Esophagus muscularis mucosa (tissue), 4 donors: Measurements from ENCODE around the gene SLC7A14. TPM values are rescaled to one million over a fixed set of nuclear protein-coding genes. Genes with fewer than 3 reads are reported as not detected.

Experiments used
- DNase-seq: peaks from one replicate; pipeline ENCODE4 v3.0.0-alpha.2; 2017; ENCODE audit errors: extremely low spot score
- H3K27ac ChIP-seq, 4 donors: fragments of 200-600 bp; sonication (generic); replicated peaks in 1 of 4; 1 replicate in 3 of 4; 2 replicates in 1 of 4; pipeline ENCODE4 v1.5.1; 2016 to 2019; ENCODE audit warnings: mild to moderate bottlenecking in 1 of 4
- H3K27me3 ChIP-seq, 4 donors: fragments of 200-600 bp; sonication (generic); one replicate each; pipeline versions ENCODE4 v1.5.1 to v1.6.0; 2016 to 2019
- H3K36me3 ChIP-seq, 4 donors: fragments of 200-600 bp; sonication (generic); one replicate each; pipeline ENCODE4 v1.5.1; 2016 to 2019
- H3K4me1 ChIP-seq, 4 donors: fragments of 200-600 bp; sonication (generic); one replicate each; pipeline ENCODE4 v1.5.1; 2016 to 2019
- H3K4me3 ChIP-seq, 4 donors: fragments of 200-600 bp; sonication (generic); 1 replicate in 2 of 4; 2 replicates in 2 of 4; pipeline ENCODE4 v1.5.1; 2016 to 2019; ENCODE audit warnings: mild to moderate bottlenecking in 4 of 4, moderate library complexity in 1 of 4
- H3K9me3 ChIP-seq, 4 donors: fragments of 200-600 bp; sonication (generic); 1 replicate in 3 of 4; 2 replicates in 1 of 4; pipeline ENCODE4 v1.5.1; 2016 to 2019
- CTCF ChIP-seq, 3 experiments: fragments of 200-600 bp in 2 of 3; fragments of 450-650 bp in 1 of 3; sonication (generic) in 2 of 3; IDR thresholded peaks; one replicate each; pipeline ENCODE4 v1.5.1; 2017 to 2019; ENCODE audit warnings: antibody characterized with exemption in 3 of 3, mild to moderate bottlenecking in 2 of 3, moderate library complexity in 1 of 3
- EP300 ChIP-seq: sonication (generic); formaldehyde crosslinking; IDR thresholded peaks from one replicate; pipeline ENCODE4 v1.6.1; 2017; ENCODE audit warnings: antibody characterized with exemption
- POLR2A ChIP-seq: fragments of 450-650 bp; IDR thresholded peaks from one replicate; pipeline ENCODE4 v1.6.1; 2017; ENCODE audit warnings: antibody characterized with exemption, moderate library complexity, mild to moderate bottlenecking, low read depth
- POLR2AphosphoS5 ChIP-seq, 2 donors: sonication (generic); formaldehyde crosslinking; IDR thresholded peaks; one replicate each; pipeline ENCODE4 v1.6.1; 2017; ENCODE audit warnings: antibody characterized with exemption in 2 of 2
- WGBS: methylation state at CpG from one replicate; pipeline ENCODE4 v1.1.5; 2018; 5-methylcytosine and 5-hydroxymethylcytosine counted together
- intact Hi-C: fragments of 100-400 bp; cut with DNase I; formaldehyde crosslinking; loops from one replicate; pipeline ENCODE4 v1.15.1; 2023
- total RNA-seq, 4 donors: library from RNA; depleted of rRNA; stranded (reverse); fragments of >200 nt; gene quantifications; one replicate each; pipeline versions ENCODE4 v1.1.0 to v1.2.1, GENCODE V29; 2016

Gene SLC7A14
- total RNA-seq, 4 donors from 2014 or later: 0.42 to 1.3 (median 0.58) TPM

- no peak overlapping the region for H3K4me3 ChIP-seq
- H3K36me3 ChIP-seq: no peaks in the 10 kb centered on the region
- DNase-seq: no peak
- intact Hi-C loops: no loop called here
- no peak overlapping the region for H3K27ac ChIP-seq
- no peaks in the 10 kb centered on the region for H3K27me3 ChIP-seq
- TF ChIP-seq POLR2AphosphoS5 (IDR thresholded peaks at IDR 0.05) (no peak), CTCF (IDR thresholded peaks at IDR 0.05) (no peak), EP300 (no peak), POLR2A (no peak)
- WGBS: 89% methylated on average over 2 of the region's 2 CpGs
- no peaks in the 10 kb centered on the region for H3K9me3 ChIP-seq
- H3K4me1 ChIP-seq: no peaks in the 10 kb centered on the region
Measured at GRCh38 chr3:170436697-170437096, 149.2 kb downstream of the SLC7A14 start.

GRCh38 chr3:170432416-170432815 lies 153.5 kb downstream of the SLC7A14 start:
- no peak overlapping the region for H3K4me3 ChIP-seq
- no peaks in the 10 kb centered on the region for H3K36me3 ChIP-seq
- no peaks in the 10 kb centered on the region for H3K9me3 ChIP-seq
- TF ChIP-seq CTCF (IDR thresholded peaks at IDR 0.05) (no peak), EP300 (no peak), POLR2A (no peak), POLR2AphosphoS5 (IDR thresholded peaks at IDR 0.05) (no peak)
- DNase-seq: no peak
- H3K27me3 ChIP-seq: no peaks in the 10 kb centered on the region
- no peak overlapping the region for H3K27ac ChIP-seq
- H3K4me1 ChIP-seq: no peaks in the 10 kb centered on the region
- 95% methylated on average over 14 of the region's 14 CpGs for WGBS
- intact Hi-C loops: no loop called here

GRCh38 chr3:170431054-170431453 lies 154.8 kb downstream of the SLC7A14 start:
- no peak for DNase-seq
- Histone ChIP-seq H3K4me1 (no peaks in the 10 kb centered on the region), H3K27me3 (peaks cover 0 to 5% (median 0%) of the 10 kb centered on the region in 4 donors), H3K4me3 (no peak overlapping the region), H3K9me3 (no peaks in the 10 kb centered on the region), H3K36me3 (no peaks in the 10 kb centered on the region), H3K27ac (no peak overlapping the region)
- intact Hi-C loops: no loop called here
- WGBS: 90% methylated on average over 3 of the region's 3 CpGs
- TF ChIP-seq POLR2A (no peak), EP300 (no peak), POLR2AphosphoS5 (IDR thresholded peaks at IDR 0.05) (no peak), CTCF (IDR thresholded peaks at IDR 0.05) (no peak)

- no peak overlapping the region for H3K4me3 ChIP-seq
- 80% methylated on average over 1 of the region's 1 CpG for WGBS
- intact Hi-C loops: no loop called here
- peak; percentile 3 for DNase-seq
- TF ChIP-seq POLR2AphosphoS5 (IDR thresholded peaks at IDR 0.05) (no peak), EP300 (no peak), CTCF (IDR thresholded peaks at IDR 0.05) (no peak), POLR2A (no peak)
- H3K27me3 ChIP-seq: peaks cover 0 to 5% (median 0%) of the 10 kb centered on the region in 4 donors
- no peaks in the 10 kb centered on the region for H3K36me3 ChIP-seq
- no peaks in the 10 kb centered on the region for H3K4me1 ChIP-seq
- no peak overlapping the region for H3K27ac ChIP-seq
- no peaks in the 10 kb centered on the region for H3K9me3 ChIP-seq
Measured at GRCh38 chr3:170429050-170429449, 156.8 kb downstream of the SLC7A14 start.

- Histone ChIP-seq H3K27ac (no peak overlapping the region), H3K9me3 (no peaks in the 10 kb centered on the region), H3K27me3 (peaks cover 0 to 5% (median 0%) of the 10 kb centered on the region in 4 donors), H3K4me3 (no peak overlapping the region), H3K36me3 (no peaks in the 10 kb centered on the region), H3K4me1 (no peaks in the 10 kb centered on the region)
- TF ChIP-seq EP300: no peak
- no peak for TF ChIP-seq POLR2AphosphoS5 (IDR thresholded peaks at IDR 0.05)
- TF ChIP-seq POLR2A: no peak
- no peak for TF ChIP-seq CTCF (IDR thresholded peaks at IDR 0.05)
- no peak for DNase-seq
- 71% methylated on average over 2 of the region's 2 CpGs for WGBS
- intact Hi-C loops: no loop called here
Measured at GRCh38 chr3:170428095-170428494, 157.8 kb downstream of the SLC7A14 start.
